HepG2 (cell line): Measurements from ENCODE around the gene TMEM121. TPM values are rescaled to one million over a fixed set of nuclear protein-coding genes. Genes with fewer than 3 reads are reported as not detected.

Experiments
- DPF2 ChIP-seq: sonication (generic); formaldehyde crosslinking; IDR thresholded peaks from 2 replicates; pipeline ENCODE4 v1.4.0; 2020; ENCODE audit warnings: mild to moderate bottlenecking, low read depth, missing genetic modification reagents, borderline replicate concordance
- EEA1 ChIP-seq: sonication (generic); formaldehyde crosslinking; IDR thresholded peaks from 2 replicates; pipeline ENCODE4 v1.5.1; 2020; ENCODE audit warnings: mild to moderate bottlenecking, missing genetic modification reagents, borderline replicate concordance
- KAT2B ChIP-seq: fragments of 150-350 bp; IDR thresholded peaks from 2 replicates; pipeline ENCODE4 v1.6.1; 2014; ENCODE audit warnings: low read depth, low read length, borderline replicate concordance
- KLF9 ChIP-seq: IDR thresholded peaks from 2 replicates; pipeline ENCODE4 v1.6.1; 2016; ENCODE audit warnings: low read depth
- MED1 ChIP-seq: sonication (generic); formaldehyde crosslinking; IDR thresholded peaks from 2 replicates; pipeline ENCODE4 v1.4.0; 2020; ENCODE audit warnings: missing genetic modification reagents
- PRDM4 ChIP-seq: sonication (generic); formaldehyde crosslinking; IDR thresholded peaks from 2 replicates; pipeline ENCODE4 v1.9.0; 2021; ENCODE audit warnings: missing genetic modification reagents, borderline replicate concordance
- SRF ChIP-seq: IDR thresholded peaks from 2 replicates; pipeline ENCODE4 v1.6.1; 2011; ENCODE audit warnings: mild to moderate bottlenecking, low read depth, low read length, moderate library complexity
- TEAD3 ChIP-seq: optimal IDR thresholded peaks from 2 replicates; pipeline ENCODE3; 2016; ENCODE audit warnings: borderline replicate concordance
- ZBTB25 ChIP-seq: IDR thresholded peaks from 2 replicates; pipeline ENCODE4 v1.6.1; 2018; ENCODE audit warnings: missing genetic modification reagents
- ZIK1 ChIP-seq: sonication (generic); formaldehyde crosslinking; IDR thresholded peaks from 2 replicates; pipeline ENCODE4 v1.5.0; 2020; ENCODE audit warnings: mild to moderate bottlenecking, low read depth, missing genetic modification reagents, borderline replicate concordance
- ZNF263 ChIP-seq: sonication (generic); formaldehyde crosslinking; IDR thresholded peaks from 2 replicates; pipeline ENCODE4 v1.4.0; 2020; ENCODE audit warnings: missing genetic modification reagents
- ZNF563 ChIP-seq: sonication (generic); formaldehyde crosslinking; IDR thresholded peaks from 2 replicates; pipeline ENCODE4 v1.8.0; 2022; ENCODE audit warnings: mild to moderate bottlenecking, moderate library complexity, missing genetic modification reagents
- ZNF746 ChIP-seq: sonication (generic); formaldehyde crosslinking; IDR thresholded peaks from 2 replicates; pipeline ENCODE4 v1.8.0; 2022; ENCODE audit warnings: mild to moderate bottlenecking, missing genetic modification reagents
- polyA plus RNA-seq, 8 experiments: library from polyadenylated mRNA; depleted of rRNA in 3 of 8; stranded (reverse) in 7 of 8; unstranded in 1 of 8; fragments of >200 nt; fragmentation: Illumina TruSeq in 4 of 8; extraction: Trizol in 4 of 8; gene quantifications; 2 replicates each; pipeline versions ENCODE4 v1.2.1 to v1.2.3, GENCODE V29; 2011 to 2016; ENCODE audit warnings: low read depth in 4 of 8, missing spikeins in 1 of 8, mixed read lengths in 1 of 8; ENCODE audit not compliant: insufficient read depth in 1 of 8
- total RNA-seq, 5 experiments: library from RNA; depleted of rRNA; stranded (reverse); fragments of >200 nt; fragmentation: Illumina TruSeq; extraction: Trizol; gene quantifications; 2 replicates each; pipeline ENCODE4 v1.2.3, GENCODE V29; 2016; ENCODE audit warnings: low read depth in 1 of 5

TMEM121 gene
- total and polyA plus RNA-seq, 2 of the 13 experiments (the other 11 are each of a cell fraction or from before 2014, with no cell fraction given), result 6.6 to 19.0 TPM

GRCh38 chr14:105497671-105498429, 28.5 kb upstream of the TMEM121 start (continued):
- peak; percentile 28; the same call in 1 of the 2 replicates for TF ChIP-seq EEA1 (CRISPR knock-in tag)
- no peak for TF ChIP-seq ZBTB25
- no peak for TF ChIP-seq ZNF563 (CRISPR knock-in tag)
- TF ChIP-seq PRDM4 (CRISPR knock-in tag), result no peak
- no peak for TF ChIP-seq TEAD3 (CRISPR knock-in tag)
- TF ChIP-seq MED1, result no peak
- TF ChIP-seq DPF2 (CRISPR knock-in tag), result no peak
- no peak for TF ChIP-seq SRF
- no peak for TF ChIP-seq ZNF746 (CRISPR knock-in tag)
- TF ChIP-seq ZIK1 (CRISPR knock-in tag), result no peak
- TF ChIP-seq KAT2B, result no peak
- TF ChIP-seq ZNF263 (CRISPR knock-in tag), result peak; percentile 13; the same call in 1 of the 2 replicates
- TF ChIP-seq KLF9, result no peak
